Measurements from ENCODE around the gene SIVA1. TPM values are rescaled to one million over a fixed set of nuclear protein-coding genes. Genes with fewer than 3 reads are reported as not detected.

SIVA1 gene
- total RNA-seq, 3 donors from 2014 or later (not counting 1 experiment from before 2014, with no cell fraction given), result 59.7 to 74.8 (median 59.8) TPM

- H3K9me3 Mint-ChIP-seq, result no peaks in the 10 kb centered on the region
- no peaks in the 10 kb centered on the region for H3K36me3 ChIP-seq (ENCODE audit: control insufficient read depth, insufficient read depth, low read length)
- H3K4me1 ChIP-seq (ENCODE audit: control insufficient read depth, insufficient read depth, low read length), result peaks cover 4% of the 10 kb centered on the region
- no peak overlapping the region for H3K4me3 Mint-ChIP-seq
- H3K27me3 ChIP-seq (ENCODE audit: control insufficient read depth, insufficient read depth, low read length), result no peaks in the 10 kb centered on the region
- H3K4me1 Mint-ChIP-seq, result peaks cover 0 to 6% of the 10 kb centered on the region in 2 donors
- peak; percentile 80 to 100 (median 93) for ATAC-seq
- peak overlapping the region in 1 of 2 donors; percentile 48 for H3K27ac Mint-ChIP-seq
- peak; percentile 97 for TF ChIP-seq CTCF (IDR thresholded peaks at IDR 0.05)
- H3K27me3 Mint-ChIP-seq (ENCODE audit: low read depth in 2 of 2), result no peaks in the 10 kb centered on the region
- WGBS (ENCODE audit: insufficient coverage), result 62% methylated on average over 20 of the region's 20 CpGs
- intact Hi-C loops (cut with micrococcal nuclease), result loop anchor here (1.0 kb wide), 1 partner anchor 58 kb away; no protein-coding TSS in a partner anchor
- H3K4me3 ChIP-seq (ENCODE audit: low read length), result no peak overlapping the region
- H3K27ac ChIP-seq (ENCODE audit: low read length), result no peak overlapping the region
- no peaks in the 10 kb centered on the region for H3K36me3 Mint-ChIP-seq
- H3K9me3 ChIP-seq (ENCODE audit: control insufficient read depth, insufficient read depth, low read length), result no peaks in the 10 kb centered on the region
- peak; percentile 66 to 85 for DNase-seq
Measured at GRCh38 chr14:104708606-104709268, 44.2 kb upstream of the SIVA1 start.

- no peak for DNase-seq
- no peak for TF ChIP-seq CTCF (IDR thresholded peaks at IDR 0.05)
- intact Hi-C loops (cut with micrococcal nuclease), result no loop called here
- Histone ChIP-seq H3K4me1 (ENCODE audit: control insufficient read depth, insufficient read depth, low read length) (peaks cover 4% of the 10 kb centered on the region), H3K4me3 (ENCODE audit: low read length) (no peak overlapping the region), H3K27ac (ENCODE audit: low read length) (no peak overlapping the region), H3K27me3 (ENCODE audit: control insufficient read depth, insufficient read depth, low read length) (no peaks in the 10 kb centered on the region), H3K9me3 (ENCODE audit: control insufficient read depth, insufficient read depth, low read length) (no peaks in the 10 kb centered on the region), H3K36me3 (ENCODE audit: control insufficient read depth, insufficient read depth, low read length) (no peaks in the 10 kb centered on the region)
- Mint-ChIP-seq H3K4me3 (no peak overlapping the region), H3K9me3 (no peaks in the 10 kb centered on the region), H3K36me3 (no peaks in the 10 kb centered on the region), H3K4me1 (peaks cover 0 to 6% of the 10 kb centered on the region in 2 donors), H3K27me3 (ENCODE audit: low read depth in 2 of 2) (no peaks in the 10 kb centered on the region), H3K27ac (no peak overlapping the region)
- no peak for ATAC-seq
- 96% methylated on average over 18 of the region's 18 CpGs for WGBS (ENCODE audit: insufficient coverage)
Measured at GRCh38 chr14:104709387-104710039, 43.4 kb upstream of the SIVA1 start.

GRCh38 chr14:104710071-104710735 is 42.7 kb upstream of the SIVA1 start:
- H3K27me3 ChIP-seq (ENCODE audit: control insufficient read depth, insufficient read depth, low read length), result no peaks in the 10 kb centered on the region
- no peak for TF ChIP-seq CTCF (IDR thresholded peaks at IDR 0.05)
- intact Hi-C loops (cut with micrococcal nuclease), result no loop called here
- Mint-ChIP-seq H3K4me3 (no peak overlapping the region), H3K27me3 (ENCODE audit: low read depth in 2 of 2) (no peaks in the 10 kb centered on the region), H3K4me1 (peaks cover 0 to 6% of the 10 kb centered on the region in 2 donors), H3K9me3 (no peaks in the 10 kb centered on the region), H3K27ac (no peak overlapping the region), H3K36me3 (no peaks in the 10 kb centered on the region)
- H3K27ac ChIP-seq (ENCODE audit: low read length), result no peak overlapping the region
- no peak overlapping the region for H3K4me3 ChIP-seq (ENCODE audit: low read length)
- WGBS (ENCODE audit: insufficient coverage), result 97% methylated on average over 34 of the region's 34 CpGs
- no peaks in the 10 kb centered on the region for H3K36me3 ChIP-seq (ENCODE audit: control insufficient read depth, insufficient read depth, low read length)
- ATAC-seq (no peak), DNase-seq (no peak)
- H3K9me3 ChIP-seq (ENCODE audit: control insufficient read depth, insufficient read depth, low read length), result no peaks in the 10 kb centered on the region
- H3K4me1 ChIP-seq (ENCODE audit: control insufficient read depth, insufficient read depth, low read length), result peaks cover 4% of the 10 kb centered on the region
